RPMI8226 (cell line): ENCODE measurements around the gene NOL12.
A peak's percentile ranks its signal among the peaks of the same experiment; 100 is the strongest.
"Not testable (repeated sequence)": the region's sequence is repeated elsewhere in the genome, so short reads cannot be mapped to it uniquely, and the experiment has no call there.

ENCODE experiments used
- DNase-seq: peaks from one replicate; pipeline ENCODE4 v3.0.0-alpha.2; 2015

Gene NOL12

DNA sequence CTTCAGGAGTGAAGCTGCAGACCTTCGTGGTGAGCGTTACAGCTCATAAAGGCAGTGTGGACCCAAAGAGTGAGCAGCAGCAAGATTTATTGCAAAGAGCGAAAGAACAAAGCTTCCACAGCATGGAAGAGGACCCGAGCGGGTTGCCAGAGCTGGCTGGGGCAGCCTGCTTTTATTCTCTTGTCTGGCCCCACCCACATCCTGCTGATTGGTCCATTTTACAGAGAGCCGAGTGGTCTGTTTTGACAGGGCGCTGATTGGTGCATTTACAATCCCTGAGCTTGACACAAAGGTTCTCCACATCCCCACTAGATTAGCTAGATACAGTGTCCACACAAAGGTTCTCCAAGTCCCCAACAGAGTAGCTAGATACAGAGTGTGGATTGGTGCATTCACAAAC, 31.1 kb downstream of the NOL12 start:
- not testable (repeated sequence) for DNase-seq

DNA sequence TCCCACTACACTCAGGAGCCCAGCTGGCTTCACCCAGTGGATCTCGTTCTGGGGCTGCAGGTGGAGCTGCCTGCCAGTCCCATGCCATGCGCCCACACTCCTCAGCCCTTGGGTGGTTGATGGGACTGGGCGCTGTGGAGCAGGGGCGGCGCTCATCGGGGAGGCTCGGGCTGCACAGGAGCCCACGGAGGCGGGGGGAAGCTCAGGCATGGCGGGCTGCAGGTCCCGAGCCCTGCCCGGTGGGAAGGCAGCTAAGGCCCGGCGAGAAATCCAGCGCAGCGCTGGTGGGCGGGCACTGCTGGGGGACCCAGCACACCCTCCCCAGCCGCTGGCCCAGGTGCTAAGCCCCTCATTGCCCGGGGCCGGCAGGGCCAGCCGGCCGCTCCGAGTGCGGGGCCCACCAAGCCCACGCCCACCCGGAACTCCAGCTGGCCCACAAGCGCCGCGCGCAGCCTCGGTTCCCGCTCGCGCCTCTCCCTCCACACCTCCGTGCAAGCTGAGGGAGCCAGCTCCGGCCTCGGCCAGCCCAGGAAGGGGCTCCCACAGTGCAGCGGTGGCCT, 31.7 kb downstream of the NOL12 start:
- not testable (repeated sequence) for DNase-seq

DNA sequence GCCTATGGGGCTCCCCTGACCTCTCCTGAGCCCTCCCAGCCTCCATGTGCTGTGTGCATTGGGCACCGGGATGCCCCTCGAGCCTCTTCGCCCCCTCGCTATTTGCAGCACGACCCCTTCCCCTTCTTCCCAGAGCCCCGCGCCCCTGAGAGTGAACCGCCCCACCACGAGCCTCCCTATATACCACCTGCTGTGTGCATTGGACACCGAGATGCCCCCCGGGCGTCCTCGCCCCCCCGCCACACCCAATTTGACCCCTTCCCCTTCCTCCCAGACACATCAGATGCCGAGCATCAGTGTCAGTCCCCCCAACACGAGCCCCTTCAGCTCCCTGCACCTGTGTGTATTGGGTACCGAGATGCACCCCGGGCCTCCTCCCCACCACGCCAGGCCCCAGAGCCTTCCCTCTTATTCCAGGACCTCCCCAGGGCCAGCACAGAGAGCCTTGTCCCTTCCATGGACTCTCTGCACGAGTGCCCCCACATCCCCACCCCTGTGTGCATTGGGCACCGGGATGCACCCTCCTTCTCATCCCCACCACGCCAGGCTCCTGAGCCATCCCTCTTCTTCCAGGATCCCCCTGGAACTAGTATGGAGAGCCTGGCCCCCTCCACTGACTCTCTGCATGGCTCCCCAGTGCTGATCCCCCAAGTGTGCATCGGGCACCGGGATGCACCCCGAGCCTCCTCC, 39.6 kb downstream of the NOL12 start:
- no peak for DNase-seq

DNA sequence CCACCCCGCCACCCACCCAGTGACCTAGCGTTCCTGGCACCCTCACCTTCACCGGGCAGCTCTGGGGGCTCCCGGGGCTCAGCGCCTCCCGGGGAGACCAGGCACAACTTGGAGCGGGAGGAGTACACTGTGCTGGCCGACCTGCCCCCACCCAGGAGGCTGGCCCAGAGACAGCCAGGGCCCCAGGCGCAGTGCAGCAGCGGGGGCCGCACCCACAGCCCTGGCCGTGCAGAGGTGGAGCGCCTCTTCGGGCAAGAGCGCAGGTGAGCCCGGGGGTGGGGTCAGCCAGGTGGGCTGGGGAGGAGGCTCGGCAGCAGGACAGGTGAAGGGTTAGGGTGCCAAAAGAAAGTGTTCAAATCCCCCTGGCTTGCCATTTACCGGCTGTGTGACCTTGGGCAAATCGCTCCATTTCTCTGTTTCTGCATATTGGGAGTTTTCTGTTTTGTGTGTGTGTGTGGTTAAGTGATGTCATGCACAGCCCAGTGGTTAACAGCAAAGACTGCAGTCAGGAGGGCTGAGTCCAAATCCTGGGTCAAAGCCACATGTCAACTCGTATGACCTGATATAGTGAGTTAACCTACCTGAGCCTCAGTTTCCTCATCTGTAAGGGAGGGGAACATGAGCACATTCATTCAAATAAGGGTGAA, 40.2 kb downstream of the NOL12 start:
- peak; percentile 44 for DNase-seq

DNA sequence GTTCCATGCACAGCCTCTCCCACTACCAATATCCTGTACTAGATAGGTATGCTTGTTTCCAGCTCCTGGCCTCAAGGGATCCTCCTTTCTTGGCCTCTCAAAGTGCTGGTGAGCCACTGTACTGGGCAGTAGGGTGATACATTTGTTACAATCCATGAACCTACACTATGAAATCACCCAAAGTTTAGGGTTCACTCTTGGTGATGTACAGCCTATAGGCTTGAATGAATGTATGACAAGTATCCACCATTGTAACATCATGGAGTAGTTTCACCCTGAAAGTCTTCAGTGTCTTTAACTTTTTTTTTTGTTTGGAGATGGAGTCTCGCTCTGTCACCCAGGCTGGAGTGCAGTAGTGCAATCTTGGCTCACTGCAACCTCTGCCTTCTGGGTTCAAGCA, 42.5 kb downstream of the NOL12 start:
- DNase-seq = no peak

DNA sequence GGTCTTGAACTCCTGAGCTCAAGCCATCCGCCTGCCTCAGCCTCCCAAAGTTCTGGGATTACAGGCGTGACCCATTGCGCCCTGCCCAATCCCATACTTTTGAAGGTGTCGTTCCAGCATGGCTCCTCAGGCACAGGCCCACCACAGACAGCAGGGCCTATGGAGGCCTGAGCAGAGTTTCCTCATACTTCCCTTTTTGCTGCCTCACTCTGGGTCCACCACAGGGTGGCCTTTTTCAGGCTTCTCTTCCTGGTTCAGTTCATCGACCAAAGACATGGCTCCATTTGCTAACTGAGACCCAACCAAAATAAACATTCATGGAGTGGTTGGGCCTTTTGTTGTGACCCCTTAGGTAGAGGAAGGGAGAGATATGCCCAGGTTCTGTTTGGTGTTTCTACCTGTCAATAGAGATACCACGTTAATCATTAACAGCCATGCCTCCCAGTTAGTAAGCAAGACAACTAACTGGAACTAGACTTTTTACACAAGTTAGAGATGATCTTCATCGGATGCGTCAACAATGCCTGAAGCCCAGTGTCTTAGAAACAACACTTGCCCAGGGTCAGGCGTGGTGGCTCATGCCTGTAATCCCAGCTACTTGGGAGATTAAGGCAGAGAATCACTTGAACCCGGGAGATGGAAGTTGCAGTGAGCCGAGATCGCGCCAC, 45.8 kb downstream of the NOL12 start:
- DNase-seq = peak; percentile 43

DNA sequence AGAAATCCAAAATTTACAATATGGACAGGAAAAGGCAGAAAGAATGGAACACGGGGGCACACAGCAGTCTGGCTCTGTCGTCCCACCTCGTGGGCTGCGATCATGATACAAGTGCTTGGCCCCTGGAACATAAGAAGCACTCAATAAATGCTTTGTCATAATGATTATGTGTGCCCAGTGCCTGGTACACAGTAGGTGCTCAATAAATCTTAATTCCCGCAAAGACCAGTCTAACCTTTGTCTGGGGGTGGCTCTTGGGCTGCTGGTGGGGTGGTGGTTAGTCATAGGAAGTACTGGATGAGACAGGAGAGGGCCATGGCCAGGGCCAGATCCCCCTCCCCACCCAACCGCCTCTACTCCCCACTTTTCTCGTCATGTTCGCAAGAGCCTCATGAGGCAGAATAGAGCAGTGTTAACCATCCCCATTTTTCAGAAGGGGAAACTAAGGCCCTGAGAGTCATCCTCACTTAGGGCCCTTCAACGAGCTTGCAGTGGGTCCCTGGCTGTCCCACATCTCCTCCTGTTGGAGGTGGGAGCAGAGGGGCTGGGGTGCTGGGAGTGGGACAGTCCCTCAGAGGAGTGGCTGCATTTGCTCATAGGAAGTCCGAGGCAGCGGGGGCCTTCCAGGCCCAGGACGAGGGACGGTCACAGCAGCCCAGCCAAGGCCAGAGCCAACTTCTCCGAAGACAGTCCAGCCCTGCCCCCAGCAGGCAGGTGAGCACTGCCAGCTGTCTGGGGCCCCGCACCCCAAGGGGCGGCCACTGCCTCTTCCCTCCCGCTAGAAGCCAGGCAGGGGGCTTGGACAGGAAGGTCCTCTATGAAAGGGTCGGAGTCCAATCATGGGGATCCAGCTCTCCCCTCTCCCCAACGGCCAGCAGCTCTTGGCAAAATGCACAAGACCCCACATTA, 46.8 kb downstream of the NOL12 start:
- DNase-seq = no peak

DNA sequence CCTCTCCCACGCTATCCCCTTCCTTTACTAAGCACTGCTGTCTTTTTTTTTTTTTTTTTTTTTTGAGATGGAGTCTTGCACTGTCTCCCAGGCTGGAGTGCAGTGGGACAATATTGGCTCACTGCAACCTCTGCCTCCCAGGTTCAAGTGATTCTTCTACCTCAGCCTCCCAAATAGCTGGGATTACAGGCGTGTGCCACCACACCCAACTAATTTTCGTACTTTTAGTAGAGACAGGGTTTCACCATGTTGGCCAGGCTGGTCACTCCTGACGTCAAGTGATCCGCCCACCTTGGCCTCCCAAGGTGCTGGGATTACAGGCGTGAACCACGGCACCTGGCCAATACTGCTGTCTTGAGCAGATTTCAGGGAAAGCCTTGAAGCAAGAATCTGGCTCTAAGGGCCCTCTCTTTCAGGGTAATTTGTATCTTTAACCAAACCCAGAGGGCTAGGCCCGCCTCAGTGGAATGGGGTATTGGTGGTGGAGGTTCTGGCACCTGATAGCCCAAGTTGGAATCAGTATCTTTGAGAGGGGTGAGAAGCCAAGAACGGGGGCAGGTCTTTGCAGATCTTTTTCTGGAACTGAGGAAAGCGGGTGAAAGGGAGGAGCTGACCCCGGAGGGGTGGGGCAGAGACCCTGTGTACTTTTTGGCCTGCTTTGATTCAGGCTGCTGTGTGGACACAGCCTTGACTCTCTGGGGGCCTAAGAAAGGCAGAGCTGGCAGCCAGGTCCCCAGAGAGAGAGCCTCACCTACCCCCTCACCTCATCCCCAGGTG, 47.7 kb downstream of the NOL12 start:
- DNase-seq = no peak

DNA sequence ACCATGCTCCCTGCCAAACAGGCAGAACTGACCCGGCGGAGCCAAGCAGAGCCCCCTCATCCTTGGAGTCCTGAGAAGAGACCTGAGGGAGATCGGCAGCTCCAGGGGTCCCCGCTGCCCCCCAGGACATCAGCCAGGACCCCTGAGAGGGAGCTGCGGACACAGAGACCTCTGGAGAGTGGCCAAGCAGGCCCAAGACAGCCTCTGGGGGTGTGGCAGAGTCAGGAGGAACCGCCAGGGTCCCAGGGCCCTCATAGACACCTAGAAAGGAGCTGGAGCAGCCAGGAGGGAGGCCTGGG, 48.2 kb downstream of the NOL12 start:
- no peak for DNase-seq

DNA sequence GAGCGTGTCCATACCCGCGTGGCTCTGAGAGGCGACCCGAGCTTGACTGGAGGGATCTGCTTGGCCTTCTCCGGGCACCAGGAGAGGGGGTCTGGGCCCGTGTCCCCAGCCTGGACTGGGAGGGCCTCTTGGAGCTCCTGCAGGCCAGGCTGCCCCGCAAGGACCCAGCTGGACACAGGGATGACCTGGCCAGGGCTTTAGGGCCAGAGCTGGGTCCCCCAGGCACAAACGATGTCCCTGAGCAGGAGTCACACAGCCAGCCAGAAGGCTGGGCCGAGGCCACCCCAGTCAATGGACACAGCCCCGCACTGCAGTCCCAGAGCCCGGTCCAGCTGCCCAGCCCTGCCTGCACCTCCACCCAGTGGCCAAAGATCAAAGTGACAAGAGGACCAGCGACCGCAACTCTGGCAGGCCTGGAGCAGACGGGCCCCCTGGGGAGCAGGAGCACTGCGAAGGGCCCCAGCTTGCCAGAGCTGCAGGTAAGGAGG, 48.9 kb downstream of the NOL12 start:
- no peak for DNase-seq

DNA sequence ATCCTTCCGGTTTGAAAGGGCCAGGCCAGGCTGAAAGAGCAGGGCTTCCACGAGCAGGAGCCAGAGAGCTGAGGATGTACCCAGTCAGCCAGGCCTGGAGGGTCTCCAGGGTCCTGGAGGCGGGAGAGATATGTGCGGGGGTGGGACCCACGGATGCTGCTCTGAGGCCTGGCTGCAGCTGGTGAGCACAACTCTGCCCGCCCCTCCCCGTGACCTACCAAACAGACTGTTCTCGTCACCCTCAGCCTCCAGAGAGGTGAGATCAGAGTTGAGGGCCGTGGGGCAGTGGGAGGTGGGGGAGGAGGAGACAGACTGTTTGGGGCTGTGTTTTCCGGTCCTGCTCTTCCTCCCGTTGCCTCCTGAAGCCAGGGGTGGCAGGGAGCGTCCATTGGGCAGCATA, 52.9 kb downstream of the NOL12 start:
- DNase-seq = no peak

DNA sequence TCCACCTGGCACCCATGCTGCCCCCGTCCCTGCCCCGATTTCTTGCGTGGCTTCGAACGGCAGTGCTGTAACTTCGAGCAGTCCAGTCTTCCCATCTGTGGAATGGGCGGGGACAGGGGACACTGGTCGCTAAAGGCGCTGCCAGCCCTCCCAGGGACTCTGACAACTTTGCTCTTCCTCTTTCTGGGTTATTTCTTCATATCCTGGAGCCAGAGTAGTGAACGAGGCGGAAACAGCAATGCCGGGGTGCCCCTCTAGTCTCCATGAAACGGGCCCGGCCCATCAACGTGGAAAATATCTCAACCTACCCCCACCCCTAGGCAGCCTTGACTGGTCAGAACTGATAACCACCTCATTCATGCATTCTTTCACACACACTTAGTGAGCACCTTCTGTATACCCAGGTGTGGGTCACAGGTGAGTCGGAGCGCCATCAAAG, 53.5 kb downstream of the NOL12 start:
- no peak for DNase-seq

DNA sequence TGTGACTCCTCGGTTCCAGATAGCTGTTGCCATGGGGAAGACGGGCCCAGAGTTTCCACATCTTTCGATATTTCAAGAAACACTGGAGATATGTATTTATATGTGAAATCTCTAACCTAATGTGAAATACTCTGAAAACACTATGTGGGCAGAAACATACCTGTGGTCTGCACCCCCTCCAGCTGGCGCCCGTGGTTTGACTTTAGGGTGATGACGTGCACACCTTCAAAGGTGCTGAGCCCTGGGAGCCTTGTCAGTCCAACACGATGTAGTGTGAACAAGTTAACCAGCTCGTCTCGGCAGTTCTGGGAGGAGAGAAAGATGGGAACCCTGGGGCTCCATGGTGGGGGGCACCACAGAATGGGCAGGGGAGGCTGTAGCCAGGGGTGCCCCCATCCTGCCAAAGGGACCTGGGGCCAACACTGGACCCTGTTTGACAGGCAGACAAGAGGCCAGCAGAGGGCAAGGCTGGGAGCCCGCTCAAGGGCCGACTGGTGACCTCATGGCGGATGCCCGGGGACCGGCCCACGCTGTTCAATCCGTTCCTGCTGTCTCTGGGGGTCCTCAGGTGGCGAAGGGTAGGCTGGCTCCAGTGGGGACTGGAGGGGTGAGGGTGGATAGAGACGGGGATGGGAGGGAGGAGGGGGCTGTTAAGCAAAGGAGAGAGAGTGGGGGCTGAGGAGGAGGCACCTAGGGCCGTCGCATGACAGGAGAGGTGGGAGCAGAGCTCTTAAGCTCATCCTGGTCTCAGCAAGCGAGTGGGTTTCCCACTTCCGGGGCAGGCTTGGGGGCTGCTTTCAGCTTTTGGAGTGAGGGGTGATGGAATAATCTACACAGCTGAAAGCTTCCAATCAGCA, 54.5 kb downstream of the NOL12 start:
- peak; percentile 58 for DNase-seq

DNA sequence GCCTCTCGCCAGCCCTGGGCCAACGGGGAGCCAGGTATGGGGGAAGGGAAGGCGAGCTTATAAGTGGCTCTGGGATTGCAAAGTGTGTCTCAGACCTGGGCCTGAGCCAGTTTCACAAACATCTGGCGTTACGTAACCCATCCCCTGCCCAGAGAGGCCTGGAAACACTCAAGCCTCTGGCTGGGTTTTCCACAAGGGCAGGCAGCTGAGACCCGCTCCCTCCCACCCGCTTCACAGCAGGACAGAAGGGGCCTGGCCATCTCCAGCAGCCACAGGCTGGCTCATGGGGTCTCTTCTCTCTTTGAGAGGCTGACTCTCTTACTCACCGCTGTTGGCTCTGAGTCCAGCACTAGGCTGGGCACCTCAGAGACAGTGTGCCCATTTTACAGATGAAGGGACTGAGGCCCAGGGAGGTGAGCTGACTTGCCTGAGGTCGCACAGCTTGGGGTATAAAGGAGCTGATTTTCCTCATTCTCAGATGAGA, 55.2 kb downstream of the NOL12 start:
- peak; percentile 87 for DNase-seq

DNA sequence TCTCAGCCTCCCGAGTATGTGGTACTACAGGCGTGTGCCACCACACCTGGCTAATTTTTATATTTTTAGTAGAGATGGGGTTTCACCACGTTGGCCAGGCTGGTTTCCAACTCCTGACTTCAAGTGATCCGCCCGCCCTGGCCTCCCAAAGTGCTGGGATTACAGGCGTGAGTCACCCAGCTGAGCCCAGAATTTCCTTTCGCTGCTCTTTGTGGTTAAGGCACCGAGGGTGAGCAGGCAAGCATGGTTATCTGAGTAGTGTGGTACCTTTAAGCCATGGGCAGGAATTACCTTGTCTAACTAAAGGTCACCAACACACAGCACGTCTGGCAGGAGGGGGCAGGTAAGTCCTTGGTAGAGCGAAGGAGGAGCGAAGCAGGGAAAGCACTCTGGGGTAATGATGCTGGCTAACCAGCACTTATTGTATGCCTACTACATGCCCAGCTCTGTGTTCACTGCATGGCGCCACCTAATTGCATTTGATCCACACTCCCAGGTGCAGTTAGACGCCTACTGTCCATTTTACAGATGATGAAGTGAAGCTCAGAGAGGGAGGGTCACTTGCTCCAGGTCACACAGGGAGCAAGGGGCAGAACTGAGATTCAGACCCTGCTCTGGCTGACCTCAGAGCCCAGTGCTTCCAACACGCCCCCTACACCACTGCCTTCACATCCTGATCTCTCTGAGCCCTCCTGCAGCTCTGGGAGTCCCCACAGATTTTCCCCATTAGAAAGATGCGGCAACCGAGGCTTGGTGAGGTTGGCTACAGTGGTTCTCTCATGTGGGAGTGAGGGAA, 56.4 kb downstream of the NOL12 start:
- no peak for DNase-seq
